GM18951 (cell line): ENCODE results near the gene POLR1E.
"Not testable (repeated sequence)": the region's sequence is repeated elsewhere in the genome, so short reads cannot be mapped to it uniquely, and the experiment has no call there.

Experiments used
- POLR2A ChIP-seq: IDR thresholded peaks from 4 replicates; pipeline ENCODE4 v1.6.1; 2011; ENCODE audit warnings: mild to moderate bottlenecking; ENCODE audit not compliant: insufficient read length, insufficient read depth; ENCODE audit errors: extremely low read depth
- in situ Hi-C: fragments of 300-500 bp; cut with MboI; formaldehyde crosslinking; loops from one replicate; pipeline ENCODE4 v1.12.0; 2022; ENCODE audit warnings: low sequenced_read_pairs, mixed read lengths, inconsistent platforms; ENCODE audit not compliant: unreplicated experiment

The POLR1E gene

DNA sequence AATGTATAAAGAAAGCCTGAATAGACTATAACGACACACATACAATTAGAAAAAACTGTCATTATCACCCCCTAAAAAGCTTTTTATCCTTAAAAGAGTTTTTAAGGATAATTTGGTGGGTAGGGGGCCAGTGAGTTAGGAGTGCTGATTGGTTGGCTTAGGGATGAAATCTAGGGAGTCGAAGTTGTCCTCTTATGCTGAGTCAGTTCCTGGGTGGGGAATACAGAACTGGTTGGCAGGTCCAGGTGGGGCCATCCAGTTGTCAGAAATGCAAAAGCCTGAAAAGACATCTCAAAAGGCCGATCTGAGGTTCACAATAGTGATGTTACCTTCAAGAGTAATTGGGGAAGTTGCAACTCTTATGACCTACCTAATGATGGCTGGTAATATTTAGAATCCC, 34.1 kb upstream of the POLR1E start:
- in situ Hi-C loops, result no loop called here
- no peak for TF ChIP-seq POLR2A

GRCh38 chr9:37452611-37453010, 33.1 kb upstream of the POLR1E start:
- in situ Hi-C loops, result no loop called here
- TF ChIP-seq POLR2A, result no peak

GRCh38 chr9:37453827-37454226, 31.9 kb upstream of the POLR1E start:
- TF ChIP-seq POLR2A, result no peak
- in situ Hi-C loops, result no loop called here

DNA sequence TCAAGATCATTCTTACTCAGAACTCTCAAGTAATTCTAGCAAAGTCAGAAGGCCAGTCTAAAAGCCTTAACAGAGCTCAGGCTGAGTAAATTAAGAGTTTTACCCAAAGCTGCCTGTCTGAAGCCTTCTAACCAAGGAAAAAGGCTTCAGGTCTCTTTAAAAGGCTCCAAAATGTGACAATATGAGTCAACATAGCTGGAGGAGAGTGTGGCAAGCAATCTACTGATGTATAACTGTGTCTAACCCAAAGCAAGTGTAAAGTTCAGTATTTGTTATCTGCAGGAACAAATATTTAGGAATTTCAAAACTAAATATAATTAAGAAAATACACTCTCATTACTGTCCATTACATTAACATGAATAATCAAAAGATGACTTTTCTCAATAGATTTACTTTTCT, 31.5 kb upstream of the POLR1E start:
- in situ Hi-C loops, result no loop called here
- TF ChIP-seq POLR2A, result no peak

DNA sequence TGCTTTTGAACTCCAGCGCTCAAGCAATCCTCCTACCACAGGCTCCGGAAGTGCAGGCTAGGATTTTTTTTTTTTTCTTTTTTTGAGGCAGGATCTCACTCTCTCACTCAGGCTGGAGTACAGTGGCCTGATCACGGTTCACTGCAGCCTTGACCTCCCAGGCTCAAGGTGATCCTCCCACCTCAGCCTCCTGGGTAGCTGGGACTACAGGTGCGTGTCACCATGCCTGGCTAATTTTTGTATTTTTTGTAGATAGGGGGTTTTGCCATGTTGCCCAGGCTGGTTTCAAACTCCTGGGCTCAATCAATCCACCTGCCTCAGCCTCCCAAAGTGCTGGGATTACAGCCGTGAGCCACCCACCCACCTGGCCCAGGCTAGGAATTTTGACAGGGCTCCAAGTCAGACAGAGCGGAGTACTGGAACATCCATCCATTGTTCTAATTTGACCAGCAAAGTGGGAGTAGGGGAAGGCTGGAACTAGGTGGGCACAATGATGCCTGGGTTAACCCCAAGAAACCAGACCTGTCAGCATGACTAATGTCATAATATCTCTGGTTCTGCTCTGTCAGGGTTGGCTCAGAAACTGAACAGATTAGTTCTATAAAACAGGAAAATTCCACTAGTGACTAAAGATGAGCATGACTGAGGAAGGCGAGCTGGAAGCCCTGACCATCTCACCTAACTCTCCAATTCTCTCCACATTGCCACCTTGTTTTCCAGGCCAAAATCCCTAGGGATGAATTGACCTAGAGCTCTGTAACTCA, 29.7 kb upstream of the POLR1E start:
- in situ Hi-C loops, result no loop called here
- no peak for TF ChIP-seq POLR2A

DNA sequence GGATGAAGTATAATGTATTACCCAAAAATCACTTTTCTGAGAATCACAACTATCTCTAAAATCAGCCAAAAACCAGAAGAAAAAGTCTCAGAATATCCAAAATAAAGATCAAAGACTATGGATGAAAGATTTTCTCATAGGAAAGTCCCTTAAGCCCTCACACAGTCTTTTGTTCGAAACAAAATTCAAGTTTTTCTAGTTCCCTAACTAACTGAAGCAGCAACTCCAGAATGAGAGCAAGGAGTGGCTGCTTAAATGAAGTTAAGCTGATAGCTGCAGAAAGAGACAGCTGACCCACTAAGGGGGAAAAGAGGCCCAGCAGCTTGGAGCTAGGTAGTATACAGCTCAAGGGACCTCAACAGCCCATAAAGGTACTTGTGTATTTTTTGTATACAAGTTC, 28.9 kb upstream of the POLR1E start:
- TF ChIP-seq POLR2A, result no peak
- in situ Hi-C loops, result no loop called here

DNA sequence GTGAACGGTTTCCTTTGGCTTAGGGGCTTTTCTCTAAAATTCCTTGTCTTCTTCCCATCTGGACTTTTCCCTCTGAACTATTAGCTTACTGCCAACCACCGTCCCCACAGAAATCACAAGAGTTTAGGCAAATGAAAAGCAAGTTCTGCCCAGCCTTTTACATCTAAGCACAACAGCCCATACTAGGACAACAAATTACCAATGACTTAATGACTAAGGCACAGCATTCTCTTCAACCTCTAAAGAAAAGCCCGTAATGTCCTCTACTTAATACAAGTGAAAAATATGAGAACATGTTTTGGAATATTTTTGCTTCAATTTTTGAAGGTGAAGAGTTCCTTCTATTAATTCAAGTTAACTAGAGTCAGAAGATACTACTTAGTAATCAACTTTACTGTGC, 21.7 kb upstream of the POLR1E start:
- TF ChIP-seq POLR2A, result no peak
- in situ Hi-C loops, result no loop called here

DNA sequence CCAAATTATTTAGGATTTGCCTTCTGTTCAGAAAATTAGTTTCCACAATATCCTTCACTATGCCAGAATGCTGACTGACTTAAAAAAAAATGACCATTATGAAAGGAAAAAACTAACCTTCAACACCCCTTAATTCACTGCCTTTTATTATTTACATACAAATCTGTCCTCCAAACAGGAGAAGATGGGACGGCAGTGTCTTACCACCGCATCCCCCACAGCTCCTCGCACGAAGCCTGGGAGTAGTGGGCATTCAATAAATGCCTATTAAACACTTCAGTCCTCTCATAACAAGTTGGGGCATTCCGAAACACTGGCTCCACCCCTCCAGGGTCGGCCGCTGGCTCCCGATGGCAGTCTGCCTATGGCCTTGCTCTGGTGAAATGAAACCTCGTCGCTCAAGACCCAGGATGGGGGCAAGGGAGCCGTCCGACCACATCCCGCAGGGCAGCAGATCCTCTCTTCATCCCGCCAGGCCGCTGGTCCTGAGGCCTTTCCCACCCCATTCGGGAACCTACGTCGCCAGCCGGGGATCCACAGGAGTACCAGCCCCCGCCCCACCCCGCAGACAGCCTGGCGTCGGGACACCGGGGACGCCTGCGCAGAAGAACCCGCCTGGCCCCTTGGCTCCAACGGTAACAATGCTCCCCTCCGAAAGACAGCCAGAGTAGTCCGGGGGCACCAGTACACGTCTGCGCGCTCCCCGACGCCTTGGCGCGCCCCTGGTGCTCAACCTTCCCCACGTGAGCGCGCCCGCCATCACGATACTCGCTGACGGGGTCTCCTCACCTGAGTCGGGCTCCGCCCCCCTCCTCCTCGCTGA, 21.1 kb upstream of the POLR1E start:
- peak; percentile 58 for TF ChIP-seq POLR2A
- in situ Hi-C loops, result no loop called here

DNA sequence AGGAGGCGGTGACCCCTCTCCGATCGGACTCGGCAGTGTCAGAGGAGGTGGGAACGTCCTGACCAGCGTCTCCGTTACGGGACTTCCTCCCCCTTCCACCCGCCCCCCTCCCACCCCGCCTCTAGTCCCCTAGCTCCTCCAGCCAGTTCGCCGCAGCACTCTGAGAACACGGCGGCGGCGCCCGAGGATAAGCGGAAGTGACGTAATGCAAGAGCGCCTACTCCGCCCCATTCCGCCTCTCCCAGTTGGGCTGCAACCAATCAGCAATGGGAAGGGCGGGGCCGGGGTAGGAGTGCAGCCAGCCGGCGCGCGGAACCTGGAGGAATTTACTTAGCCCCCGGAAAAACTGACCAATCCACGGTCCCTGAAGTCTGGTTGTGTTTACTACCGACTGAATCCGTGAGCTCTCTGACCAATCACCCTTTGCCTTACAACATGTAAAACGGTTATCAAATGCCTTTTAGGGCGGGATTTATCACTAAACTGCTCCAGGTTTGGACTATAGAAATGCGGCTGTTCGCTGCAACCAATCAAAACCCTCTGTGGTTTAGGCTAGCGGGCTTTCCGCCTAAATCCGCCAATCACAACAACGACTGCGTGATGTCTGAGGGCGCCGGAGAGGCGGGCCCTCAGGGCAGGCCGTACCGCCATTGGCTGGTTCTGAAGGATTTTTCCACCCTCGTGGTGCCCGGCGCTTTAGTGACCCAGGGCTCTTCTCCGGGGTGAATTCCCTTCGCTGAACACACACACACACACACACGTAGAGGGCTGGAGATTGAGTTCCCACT, 20.3 kb upstream of the POLR1E start, which contains the start of gene ZBTB5:
TSS of gene ZBTB5 (minus strand) at position 202 of the 788 bp plus-strand sequence. CDS start 22,899 bp downstream, outside the sequence.
- in situ Hi-C loops, result no loop called here
- peak; percentile 62 for TF ChIP-seq POLR2A

- in situ Hi-C loops, result no loop called here
- peak; percentile 46 for TF ChIP-seq POLR2A
Observed at GRCh38 chr9:37466037-37466709, 19.6 kb upstream of the POLR1E start.

DNA sequence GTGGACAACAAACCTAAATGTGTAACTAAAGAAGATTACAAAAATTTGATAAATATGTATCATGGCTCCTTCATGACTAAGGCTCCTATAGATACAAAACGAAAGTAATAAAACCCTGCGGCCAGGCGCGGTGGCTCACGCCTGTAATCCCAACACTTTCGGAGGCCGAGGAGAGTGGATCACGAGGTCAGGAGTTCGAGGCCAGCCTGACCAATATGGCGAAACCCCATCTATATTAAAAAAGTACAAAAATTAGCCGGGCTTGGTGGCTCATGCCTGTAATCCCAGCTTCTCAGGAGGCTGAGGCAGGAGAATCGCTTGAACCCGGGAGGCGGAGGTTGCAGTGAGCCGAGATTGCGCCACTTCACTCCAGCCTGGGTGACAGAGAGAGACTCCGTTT, 18.2 kb upstream of the POLR1E start:
- in situ Hi-C loops, result not testable (repeated sequence)

- in situ Hi-C loops, result no loop called here
- no peak for TF ChIP-seq POLR2A
Observed at GRCh38 chr9:37468620-37469019, 17.1 kb upstream of the POLR1E start.
